GM21390 (cell line): ENCODE results near the gene MCHR2.

Experiments
- ATAC-seq: cut with Tn5 transposase; IDR thresholded peaks from one replicate; pipeline ENCODE4 v1.9.1; 2021; ENCODE audit not compliant: unreplicated experiment

MCHR2 gene

DNA sequence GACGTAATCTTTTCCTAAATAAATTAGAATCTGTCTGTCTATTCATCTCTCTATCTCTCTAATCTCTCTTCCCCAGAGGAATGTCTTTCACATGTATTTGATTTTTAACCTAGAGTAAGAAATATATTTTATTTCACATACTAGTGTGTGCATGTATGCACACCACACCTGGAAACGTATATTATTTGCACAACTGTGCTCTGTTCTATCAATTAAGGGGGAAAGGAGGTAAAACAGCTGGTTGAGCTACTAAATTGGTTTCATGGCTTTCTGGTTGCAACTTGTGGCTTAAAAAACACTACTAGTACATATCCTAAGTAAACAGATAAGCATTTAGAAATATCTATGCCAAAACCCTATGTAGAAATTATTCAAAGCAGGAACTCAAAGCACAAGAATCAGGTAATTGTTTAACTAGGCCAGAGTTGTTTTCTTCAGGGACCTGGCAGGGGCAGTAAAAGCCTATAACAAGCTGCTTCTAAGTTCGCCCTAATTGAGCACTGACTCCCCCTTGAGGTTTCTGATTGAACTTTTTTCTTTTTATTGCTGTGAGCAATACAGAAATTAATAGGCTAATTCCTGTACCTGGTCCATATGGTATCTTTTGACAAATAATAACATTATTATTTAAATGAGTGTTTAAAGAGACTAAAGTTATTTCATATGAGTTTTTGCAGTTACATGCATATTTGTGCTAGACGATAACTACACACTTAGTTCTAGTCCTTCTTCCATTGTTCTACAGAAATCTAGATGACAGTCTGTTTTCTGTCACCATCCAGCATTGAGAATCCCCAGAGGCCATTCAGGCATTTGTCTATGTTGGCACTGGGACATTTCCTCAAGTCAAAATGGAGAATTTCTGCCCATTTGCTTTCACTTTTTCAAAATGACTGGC lies 88.6 kb downstream of the MCHR2 start:
- peak; percentile 89 for ATAC-seq

DNA sequence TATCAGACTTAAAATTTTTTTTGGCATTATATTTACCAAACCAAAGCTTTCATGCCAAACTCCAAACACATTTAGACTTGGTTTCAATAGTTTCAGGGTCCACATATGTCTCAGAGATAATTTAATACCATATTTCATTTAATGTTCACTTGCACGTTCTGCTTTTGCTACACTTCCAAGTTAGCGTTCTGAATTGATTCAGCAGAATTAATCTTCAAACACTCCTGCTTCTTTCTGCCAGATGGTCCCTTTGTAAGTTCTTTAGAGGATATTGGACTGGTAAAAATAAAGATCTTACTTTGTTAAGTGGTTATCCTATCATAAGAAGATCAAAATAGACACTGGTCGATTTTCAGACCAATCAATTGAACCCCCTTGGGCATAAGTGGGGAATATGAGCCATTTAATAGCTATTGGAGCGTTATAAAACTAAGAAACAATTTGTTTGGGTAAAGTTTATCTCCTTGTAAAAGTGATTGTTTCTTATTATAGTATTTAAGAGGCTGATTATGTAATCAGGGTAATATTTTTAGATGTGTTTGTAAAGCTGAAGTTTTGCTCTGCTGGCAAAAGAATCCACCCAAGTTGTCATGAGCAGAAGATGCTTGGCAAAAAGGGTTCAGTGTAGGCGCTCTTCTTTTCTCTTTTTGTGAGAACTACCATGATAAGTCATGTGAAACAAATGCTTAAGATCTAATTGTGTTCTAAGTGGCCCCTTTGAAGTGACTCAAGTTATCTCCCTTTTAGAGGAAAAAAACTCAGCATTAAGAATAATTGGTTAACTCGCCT lies 92.2 kb downstream of the MCHR2 start:
- no peak for ATAC-seq

DNA sequence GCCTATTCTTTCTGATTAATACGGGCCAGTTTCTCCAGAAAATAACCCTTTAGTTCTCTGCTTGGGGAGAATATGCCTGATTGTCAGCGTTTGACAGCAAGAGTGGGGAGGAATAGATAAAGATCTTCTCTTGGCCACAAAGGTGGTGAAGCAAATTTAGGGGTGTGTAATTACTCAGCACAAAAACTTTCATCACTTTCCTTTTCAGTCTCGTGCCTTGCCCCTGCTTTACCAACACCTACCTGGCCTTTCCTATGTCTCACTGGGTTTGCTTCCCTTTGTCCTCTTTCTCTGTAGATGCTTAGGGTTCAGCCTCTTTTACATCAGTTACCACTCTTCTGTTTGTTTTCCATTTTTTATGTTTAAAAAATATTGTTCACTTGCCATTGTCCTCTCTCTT lies 99.2 kb downstream of the MCHR2 start:
- ATAC-seq, result no peak

DNA sequence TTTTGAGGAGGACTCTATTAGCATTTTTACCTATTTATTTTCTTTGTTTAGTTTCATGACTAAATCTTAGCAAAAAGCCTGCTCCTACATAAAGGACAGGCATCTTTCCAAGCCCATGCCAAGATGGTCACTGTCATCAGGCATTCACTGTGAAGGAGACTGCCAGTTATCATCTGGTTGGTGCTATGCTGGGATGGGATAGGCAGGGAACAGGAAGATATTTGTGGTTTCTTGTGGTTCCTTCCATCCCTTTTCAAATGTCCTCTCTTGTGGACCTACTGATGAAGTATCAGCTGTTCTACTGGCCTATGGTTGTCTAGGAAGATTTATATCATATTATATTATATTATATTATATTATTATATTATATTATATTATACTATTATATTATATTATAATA lies 107.0 kb downstream of the MCHR2 start:
- ATAC-seq, result no peak

DNA sequence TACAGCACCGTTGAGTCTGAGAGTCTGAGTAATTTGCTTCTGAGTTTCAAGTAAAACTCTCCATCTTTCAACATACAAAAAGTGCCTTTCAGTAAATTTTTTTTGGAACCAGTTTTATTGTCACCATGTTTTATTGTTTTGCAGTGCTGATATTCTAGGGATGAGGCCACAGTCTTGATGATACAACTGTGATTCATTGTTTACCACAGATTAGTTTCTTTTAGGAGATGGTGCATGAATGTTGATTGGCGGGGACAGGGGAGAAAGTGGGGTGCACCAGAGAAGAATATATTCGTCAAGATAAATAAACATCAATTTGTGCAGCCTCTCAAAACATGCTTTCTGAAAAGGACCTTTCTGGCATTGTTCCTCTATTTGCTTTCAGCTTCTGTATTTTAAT lies 109.0 kb downstream of the MCHR2 start:
- no peak for ATAC-seq

DNA sequence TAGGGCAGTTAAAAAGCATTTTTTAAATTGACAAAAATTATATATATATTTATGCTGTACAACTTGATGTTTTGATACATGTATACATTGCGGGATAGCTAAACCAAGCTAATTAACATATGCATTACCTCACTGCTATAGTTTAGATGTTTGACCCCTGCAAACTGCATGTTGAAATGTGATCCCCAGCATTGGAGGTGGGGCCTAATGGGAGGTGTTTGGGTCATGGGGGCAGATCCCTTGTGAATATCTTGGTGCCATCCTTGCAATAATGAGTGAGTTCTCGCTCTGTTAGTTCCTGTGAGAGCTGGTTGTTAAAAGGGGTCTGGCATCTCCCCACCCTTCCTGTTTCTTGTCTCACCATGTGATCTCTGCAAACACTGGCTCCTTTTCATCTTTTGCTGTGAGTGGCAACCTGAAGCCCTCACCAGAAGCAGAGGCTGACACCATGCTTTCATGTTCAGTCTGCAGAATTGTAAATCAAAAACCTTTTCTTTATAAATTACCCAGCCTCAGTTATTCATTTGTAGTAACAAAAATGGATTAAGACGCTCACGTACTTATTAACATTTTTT lies 111.8 kb downstream of the MCHR2 start:
- ATAC-seq, result no peak

DNA sequence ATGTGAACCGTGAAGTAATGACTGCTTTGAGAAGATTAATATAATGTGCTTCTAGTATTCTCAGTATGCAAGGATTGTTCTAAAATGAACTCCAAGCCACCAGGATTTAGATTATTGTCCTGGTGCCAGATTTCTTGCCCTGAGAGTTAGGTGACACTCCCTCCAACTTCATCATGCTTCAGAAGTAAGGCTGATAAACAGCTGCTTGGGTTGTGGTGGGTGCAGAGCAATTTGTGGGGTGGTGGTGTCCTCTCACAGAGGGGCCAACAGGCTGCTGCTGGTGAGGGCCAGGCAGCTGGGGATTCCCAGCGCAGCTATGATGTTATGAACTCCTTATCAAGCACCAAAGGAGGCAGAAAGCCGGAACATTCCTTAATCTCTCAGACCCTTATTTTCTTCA lies 114.6 kb downstream of the MCHR2 start:
- ATAC-seq, result no peak

DNA sequence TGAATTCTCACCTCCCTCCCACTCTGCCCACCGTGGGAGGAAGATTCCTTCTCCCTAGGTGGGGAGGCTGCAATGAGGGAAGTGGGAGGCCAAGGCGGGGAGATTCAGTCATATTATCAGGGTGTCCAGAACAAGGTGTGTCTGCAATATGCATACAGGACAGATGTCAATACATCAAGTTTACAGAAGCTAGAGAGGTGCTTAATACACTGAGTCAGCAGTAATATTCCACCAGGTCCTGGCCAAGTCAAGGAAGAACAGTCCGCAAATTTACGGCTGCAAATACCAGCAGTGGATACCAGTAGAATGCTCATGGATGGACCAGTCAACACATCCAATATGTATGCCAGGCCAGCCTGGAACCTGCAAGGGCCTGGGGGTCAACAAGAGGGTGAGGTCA lies 119.0 kb downstream of the MCHR2 start:
- no peak for ATAC-seq

DNA sequence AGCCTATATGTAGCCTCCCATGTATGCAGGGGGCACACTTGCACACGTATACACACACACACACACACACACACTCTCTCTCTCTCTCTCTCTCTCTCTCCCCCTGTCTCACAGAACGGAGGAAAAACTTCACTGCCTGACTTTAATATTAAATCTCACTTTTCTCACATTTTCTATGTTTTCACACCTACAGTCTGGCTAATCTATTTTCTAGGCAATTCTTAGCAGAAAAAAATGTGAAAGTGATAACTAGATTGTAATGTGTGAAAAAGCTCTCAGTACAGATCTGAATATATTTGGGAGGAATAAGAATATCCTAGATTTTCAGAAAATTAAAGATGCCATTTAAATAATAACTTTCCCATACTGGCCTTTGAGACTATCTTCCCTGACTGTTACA lies 120.9 kb downstream of the MCHR2 start:
- no peak for ATAC-seq

DNA sequence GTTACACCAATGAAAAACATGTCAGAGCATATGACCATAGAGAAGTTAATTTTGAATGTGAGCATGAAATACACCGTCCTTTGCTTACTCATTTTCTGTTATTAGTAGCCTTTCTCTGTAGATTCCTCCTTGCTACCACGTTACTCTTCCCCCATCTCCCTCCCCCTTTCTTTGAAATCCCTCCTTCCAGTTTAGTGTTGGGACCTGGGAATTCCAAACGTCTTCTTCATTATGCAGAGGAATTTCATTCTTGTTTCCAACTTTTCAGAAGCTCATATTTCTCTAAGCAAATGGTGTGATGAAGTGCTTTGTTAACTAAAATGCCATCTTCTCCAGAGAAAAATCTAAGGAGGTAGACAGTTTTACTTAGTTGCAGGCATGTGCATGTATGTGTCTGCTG lies 122.4 kb downstream of the MCHR2 start:
- no peak for ATAC-seq
